ENCODE measurements around the gene HOXB6.

HOXB6 gene

GRCh38 chr17:48626245-48627117, 21.7 kb upstream of the HOXB6 start, which contains the start of gene HOXB9:
Gene HOXB9 (minus strand): TSS chr17:48626358. CDS start chr17:48626269, 89 bp downstream.
- TF ChIP-seq CTCF (conservative IDR thresholded peaks at IDR 0.05; ENCODE audit: control insufficient read depth, insufficient read depth, low read depth, low read length): no peak
- H3K4me3 ChIP-seq (ENCODE audit: control insufficient read depth, low read depth, low read length): peak within 1 kb of the TSS; percentile 17
- DNase-seq (ENCODE audit: low read depth): peak; percentile 54

GRCh38 chr17:48625495-48626244, 20.9 kb upstream of the HOXB6 start:
- no peak for DNase-seq (ENCODE audit: low read depth)
- peak overlapping the region; percentile 17 for H3K4me3 ChIP-seq (ENCODE audit: control insufficient read depth, low read depth, low read length)
- TF ChIP-seq CTCF (conservative IDR thresholded peaks at IDR 0.05; ENCODE audit: control insufficient read depth, insufficient read depth, low read depth, low read length): no peak

- no peak for DNase-seq (ENCODE audit: low read depth)
- peak overlapping the region; percentile 17 for H3K4me3 ChIP-seq (ENCODE audit: control insufficient read depth, low read depth, low read length)
- TF ChIP-seq CTCF (conservative IDR thresholded peaks at IDR 0.05; ENCODE audit: control insufficient read depth, insufficient read depth, low read depth, low read length): no peak
Observed at GRCh38 chr17:48624544-48625494, 20.0 kb upstream of the HOXB6 start.

GRCh38 chr17:48624118-48624517, 19.3 kb upstream of the HOXB6 start:
- no peak for TF ChIP-seq CTCF (conservative IDR thresholded peaks at IDR 0.05; ENCODE audit: control insufficient read depth, insufficient read depth, low read depth, low read length)
- DNase-seq (ENCODE audit: low read depth): no peak
- H3K4me3 ChIP-seq (ENCODE audit: control insufficient read depth, low read depth, low read length): no peak overlapping the region

- no peak for TF ChIP-seq CTCF (conservative IDR thresholded peaks at IDR 0.05; ENCODE audit: control insufficient read depth, insufficient read depth, low read depth, low read length)
- no peak for DNase-seq (ENCODE audit: low read depth)
- H3K4me3 ChIP-seq (ENCODE audit: control insufficient read depth, low read depth, low read length): no peak overlapping the region
Observed at GRCh38 chr17:48623583-48623982, 18.8 kb upstream of the HOXB6 start.

GRCh38 chr17:48622857-48623256, 18.1 kb upstream of the HOXB6 start:
- no peak for DNase-seq (ENCODE audit: low read depth)
- no peak for TF ChIP-seq CTCF (conservative IDR thresholded peaks at IDR 0.05; ENCODE audit: control insufficient read depth, insufficient read depth, low read depth, low read length)
- H3K4me3 ChIP-seq (ENCODE audit: control insufficient read depth, low read depth, low read length): no peak overlapping the region
